Measurements from ENCODE around the gene GMEB2. TPM values are rescaled to one million over a fixed set of nuclear protein-coding genes. Genes with fewer than 3 reads are reported as not detected.
A peak's percentile ranks its signal among the peaks of the same experiment; 100 is the strongest.
"Not testable (repeated sequence)": the region's sequence is repeated elsewhere in the genome, so short reads cannot be mapped to it uniquely, and the experiment has no call there.

GMEB2 gene, protein sequence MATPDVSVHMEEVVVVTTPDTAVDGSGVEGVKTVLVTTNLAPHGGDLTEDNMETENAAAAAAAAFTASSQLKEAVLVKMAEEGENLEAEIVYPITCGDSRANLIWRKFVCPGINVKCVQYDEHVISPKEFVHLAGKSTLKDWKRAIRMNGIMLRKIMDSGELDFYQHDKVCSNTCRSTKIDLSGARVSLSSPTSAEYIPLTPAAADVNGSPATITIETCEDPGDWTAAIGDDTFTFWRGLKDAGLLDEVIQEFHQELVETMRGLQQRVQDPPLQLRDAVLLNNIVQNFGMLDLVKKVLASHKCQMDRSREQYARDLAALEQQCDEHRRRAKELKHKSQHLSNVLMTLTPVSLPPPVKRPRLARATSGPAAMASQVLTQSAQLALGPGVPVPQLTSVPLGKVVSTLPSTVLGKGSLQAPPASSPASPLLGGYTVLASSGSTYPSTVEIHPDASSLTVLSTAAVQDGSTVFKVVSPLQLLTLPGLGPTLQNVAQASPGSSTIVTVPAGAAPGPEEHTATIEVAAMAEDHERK
- total RNA-seq: 10 to 100 TPM; 16.2 to 16.3 TPM

GRCh38 chr20:63626424-63627128 is at the start of gene GMEB2:
TSS of gene GMEB2 (minus strand) at chr20:63627101. CDS start at chr20:63619397, 7,704 bp downstream.
- Mint-ChIP-seq H3K36me3 (ENCODE audit: low read depth) (peaks cover 26% of the 10 kb centered on the region), H3K4me1 (ENCODE audit: low read depth) (peaks cover 29% of the 10 kb centered on the region), H3K27me3 (no peaks in the 10 kb centered on the region), H3K4me3 (peak within 1 kb of the TSS; percentile 93), H3K27ac (peak within 1 kb of the TSS; percentile 97), H3K9me3 (no peaks in the 10 kb centered on the region)
- intact Hi-C loops (cut with micrococcal nuclease): no loop called here
- POLR2A ChIA-PET: interaction anchor here (0.6 to 4.3 kb wide), 10 partner anchors 9 to 228 kb away, joined by 3 to 57 read pairs (median 5); partner anchors contain the start of genes RTEL1 and STMN3
- TF ChIP-seq CTCF (IDR thresholded peaks at IDR 0.05): no peak
- peak; percentile 57 for ATAC-seq
- DNase-seq: peak; percentile 71
- CTCF ChIA-PET: interaction anchor here (0.7 to 4.0 kb wide), 4 partner anchors 10 to 59 kb away, joined by 3 to 16 read pairs (median 6); no protein-coding TSS in a partner anchor

DNA sequence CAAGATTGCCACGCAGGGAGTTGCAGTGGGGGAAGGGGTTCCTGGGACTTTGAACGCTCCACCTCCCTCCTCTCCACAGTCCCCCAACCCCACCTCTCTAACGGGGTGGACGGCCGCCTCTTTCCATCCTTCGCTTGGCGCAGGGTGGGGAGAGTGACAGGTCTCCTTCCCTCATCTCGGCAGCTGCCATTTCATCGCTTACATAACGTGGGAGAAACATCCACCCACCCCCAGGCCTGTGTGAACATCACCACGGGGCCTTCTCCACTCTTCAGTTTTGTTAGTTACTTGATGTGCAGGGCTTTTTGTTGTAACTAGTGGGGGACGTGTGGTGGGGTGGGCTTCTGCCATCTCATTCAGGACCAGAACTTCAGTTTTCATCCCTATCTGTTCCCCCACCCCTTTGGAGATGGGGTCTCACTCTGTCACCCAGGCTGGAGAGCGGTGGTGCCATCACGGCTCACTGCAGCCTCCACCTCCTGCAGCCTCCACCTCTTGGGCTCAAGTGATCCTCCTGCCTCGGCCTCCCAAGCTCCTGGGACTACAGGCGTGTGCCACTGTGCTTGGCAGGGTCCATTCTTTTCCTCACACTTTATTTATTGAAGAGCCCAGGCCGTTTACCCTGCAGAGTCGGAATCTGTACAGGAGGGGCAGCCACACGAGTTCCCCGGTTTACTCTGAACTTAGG is 48.9 kb upstream of the GMEB2 start:
- DNase-seq (no peak), ATAC-seq (no peak)
- H3K36me3 Mint-ChIP-seq (ENCODE audit: low read depth): peaks cover 26% of the 10 kb centered on the region
- H3K9me3 Mint-ChIP-seq: no peaks in the 10 kb centered on the region
- no peak for TF ChIP-seq CTCF (IDR thresholded peaks at IDR 0.05)
- no peaks in the 10 kb centered on the region for H3K4me1 Mint-ChIP-seq (ENCODE audit: low read depth)
- no peak overlapping the region for H3K27ac Mint-ChIP-seq
- no peaks in the 10 kb centered on the region for H3K27me3 Mint-ChIP-seq
- H3K4me3 Mint-ChIP-seq: no peak overlapping the region
- intact Hi-C loops (cut with micrococcal nuclease): no loop called here
- POLR2A ChIA-PET: no interaction called here
- CTCF ChIA-PET: no interaction called here

DNA sequence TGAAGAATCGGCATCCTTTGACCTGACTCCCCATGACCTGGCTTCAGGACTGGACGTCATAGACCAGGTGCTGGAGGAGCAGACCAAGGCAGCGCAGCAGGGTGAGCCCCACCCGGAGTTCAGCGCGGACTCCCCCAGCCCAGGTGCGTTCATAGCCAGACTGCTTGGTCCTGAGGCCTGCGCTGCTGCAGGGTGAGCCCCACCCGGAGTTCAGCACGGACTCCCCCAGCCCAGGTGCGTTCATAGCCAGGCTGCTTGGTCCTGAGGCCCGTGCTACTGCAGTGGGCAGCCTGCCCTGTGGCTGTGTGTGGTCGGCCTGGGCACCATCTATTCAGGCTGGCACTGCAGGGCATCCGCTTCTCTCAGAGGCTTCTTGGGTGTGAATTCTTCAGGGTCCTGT is 47.0 kb upstream of the GMEB2 start:
- ChIA-PET CTCF (no interaction called here), POLR2A (no interaction called here)
- DNase-seq (no peak), ATAC-seq (no peak)
- peaks cover 29% of the 10 kb centered on the region for H3K36me3 Mint-ChIP-seq (ENCODE audit: low read depth)
- H3K27me3 Mint-ChIP-seq: no peaks in the 10 kb centered on the region
- intact Hi-C loops (cut with micrococcal nuclease): no loop called here
- TF ChIP-seq CTCF (IDR thresholded peaks at IDR 0.05): no peak
- H3K27ac Mint-ChIP-seq: no peak overlapping the region
- no peaks in the 10 kb centered on the region for H3K4me1 Mint-ChIP-seq (ENCODE audit: low read depth)
- no peaks in the 10 kb centered on the region for H3K9me3 Mint-ChIP-seq
- no peak overlapping the region for H3K4me3 Mint-ChIP-seq

DNA sequence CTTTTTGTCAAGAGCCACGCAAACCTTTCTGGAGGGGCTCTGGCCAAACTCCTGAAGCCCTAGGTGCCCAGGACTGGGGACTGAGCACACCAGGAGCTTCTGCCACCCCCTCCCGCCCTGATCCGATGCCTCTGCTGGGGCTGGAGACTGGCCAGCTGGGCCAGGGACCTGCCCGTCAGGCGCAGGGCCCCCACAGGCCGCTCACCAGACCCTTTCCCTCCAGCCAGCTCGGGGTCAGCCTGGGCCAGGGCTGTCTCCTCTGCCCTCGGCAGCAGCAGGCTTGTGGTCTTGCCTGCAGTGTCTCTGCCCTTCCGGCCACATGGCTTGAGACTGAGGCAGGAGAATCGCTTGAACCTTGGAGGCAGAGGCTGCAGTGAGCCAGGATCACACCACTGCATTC is 45.8 kb upstream of the GMEB2 start:
- H3K4me3 Mint-ChIP-seq: no peak overlapping the region
- ChIA-PET CTCF (interaction anchor here (0.7 kb wide), 1 partner anchor 303 kb away, joined by 4 read pairs; no protein-coding TSS in a partner anchor), POLR2A (no interaction called here)
- ATAC-seq: no peak
- no peaks in the 10 kb centered on the region for H3K9me3 Mint-ChIP-seq
- TF ChIP-seq CTCF (IDR thresholded peaks at IDR 0.05): no peak
- DNase-seq: no peak
- no peaks in the 10 kb centered on the region for H3K27me3 Mint-ChIP-seq
- H3K27ac Mint-ChIP-seq: no peak overlapping the region
- intact Hi-C loops (cut with micrococcal nuclease): no loop called here
- H3K4me1 Mint-ChIP-seq (ENCODE audit: low read depth): no peaks in the 10 kb centered on the region
- peaks cover 28% of the 10 kb centered on the region for H3K36me3 Mint-ChIP-seq (ENCODE audit: low read depth)

DNA sequence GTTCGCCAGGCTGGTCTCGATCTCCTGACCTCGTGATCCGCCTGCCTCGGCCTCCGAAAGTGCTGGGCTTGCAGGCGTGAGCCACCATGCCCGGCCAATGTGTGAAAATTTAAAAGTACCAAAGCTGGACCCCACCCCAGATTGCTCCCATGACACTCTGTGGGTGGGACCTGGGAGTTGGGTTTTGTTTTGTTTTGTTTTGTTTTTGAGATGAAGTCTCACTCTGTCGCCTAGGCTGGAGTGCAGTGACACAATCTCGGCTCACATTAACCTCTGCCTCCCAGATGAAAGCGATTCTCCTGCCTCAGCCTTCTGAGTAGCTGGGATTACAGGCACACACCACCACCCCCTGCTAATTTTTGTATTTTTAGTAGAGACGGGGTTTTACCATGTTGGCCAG is 44.8 kb upstream of the GMEB2 start:
- H3K27ac Mint-ChIP-seq; H3K27me3 Mint-ChIP-seq; H3K9me3 Mint-ChIP-seq; H3K4me1 Mint-ChIP-seq (ENCODE audit: low read depth); H3K4me3 Mint-ChIP-seq; intact Hi-C loops (cut with micrococcal nuclease); ATAC-seq; CTCF ChIA-PET; DNase-seq; POLR2A ChIA-PET: not testable (repeated sequence)
- H3K36me3 Mint-ChIP-seq (ENCODE audit: low read depth): peaks cover 26% of the 10 kb centered on the region

Data from activated CD8-positive, alpha-beta T cell treated with anti-CD3 and anti-CD28 coated beads for 36 hours (primary cell).